Liver (tissue), 3 donors: ENCODE data around the gene NDOR1.

Experiments
- EGR1 ChIP-seq, 2 donors: IDR thresholded peaks; 2 replicates each; pipeline ENCODE4 v1.6.1; 2016 to 2018; ENCODE audit warnings: antibody characterized with exemption in 2 of 2, low read depth in 2 of 2
- RAD21 ChIP-seq, 2 donors: IDR thresholded peaks; 2 replicates each; pipeline ENCODE4 v1.6.1; 2016; ENCODE audit warnings: antibody characterized with exemption in 2 of 2, mild to moderate bottlenecking in 2 of 2
- SP1 ChIP-seq: IDR thresholded peaks from 2 replicates; pipeline ENCODE4 v1.6.1; 2018; ENCODE audit warnings: antibody characterized with exemption, mild to moderate bottlenecking
- YY1 ChIP-seq: IDR thresholded peaks from 2 replicates; pipeline ENCODE4 v1.6.1; 2016; ENCODE audit warnings: antibody characterized with exemption, mild to moderate bottlenecking
- TF ChIP-seq, protein P1 (sequence below): fragments of 150-350 bp; IDR thresholded peaks from 2 replicates; pipeline ENCODE4 v1.5.1; 2017; ENCODE audit warnings: improper control_type of control experiment, low read depth, low read length; ENCODE audit not compliant: missing input control
- TF ChIP-seq, protein P2 (sequence below): IDR thresholded peaks from 2 replicates; pipeline ENCODE4 v1.6.1; 2016; ENCODE audit warnings: antibody characterized with exemption, mild to moderate bottlenecking
- TF ChIP-seq, protein P3 (sequence below): IDR thresholded peaks from 2 replicates; pipeline ENCODE4 v1.6.1; 2016; ENCODE audit warnings: antibody characterized with exemption
- TF ChIP-seq, protein P4 (sequence below): IDR thresholded peaks from 2 replicates; pipeline ENCODE4 v1.6.1; 2016; ENCODE audit warnings: antibody characterized with exemption
- TF ChIP-seq, protein P5 (sequence below): IDR thresholded peaks from 2 replicates; pipeline ENCODE4 v1.6.1; 2016; ENCODE audit warnings: antibody characterized with exemption
- donor health status: healthy.
- donor health status: healthy.

DNA sequence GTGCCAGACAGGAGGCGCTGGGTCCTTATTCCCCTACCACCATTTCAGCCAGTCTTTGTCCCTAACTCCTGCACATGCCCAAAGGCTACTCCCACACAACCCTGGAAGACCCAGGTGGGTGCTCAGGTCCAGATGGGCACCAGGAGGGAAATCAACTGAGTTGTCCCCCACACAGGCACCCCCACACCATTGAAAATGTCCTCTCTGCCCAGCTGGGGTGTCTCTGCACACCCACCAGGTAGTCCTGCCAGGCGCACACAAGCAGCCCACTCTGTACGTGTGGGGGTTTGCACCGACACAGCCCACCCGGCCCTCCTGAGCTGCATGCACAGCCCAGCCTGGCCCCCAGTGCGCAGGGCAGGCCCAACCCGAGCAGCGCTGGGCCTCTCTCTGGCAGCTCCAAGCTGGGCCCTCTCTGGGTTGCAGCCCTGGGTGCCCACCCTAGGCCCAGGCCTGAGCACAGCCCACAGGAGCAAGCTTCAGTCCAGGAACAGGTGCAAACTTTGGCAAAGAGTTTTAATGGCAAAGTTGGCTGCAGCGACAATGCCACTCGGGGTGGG is 14.3 kb downstream of the NDOR1 start:
- TF ChIP-seq, protein P1, sequence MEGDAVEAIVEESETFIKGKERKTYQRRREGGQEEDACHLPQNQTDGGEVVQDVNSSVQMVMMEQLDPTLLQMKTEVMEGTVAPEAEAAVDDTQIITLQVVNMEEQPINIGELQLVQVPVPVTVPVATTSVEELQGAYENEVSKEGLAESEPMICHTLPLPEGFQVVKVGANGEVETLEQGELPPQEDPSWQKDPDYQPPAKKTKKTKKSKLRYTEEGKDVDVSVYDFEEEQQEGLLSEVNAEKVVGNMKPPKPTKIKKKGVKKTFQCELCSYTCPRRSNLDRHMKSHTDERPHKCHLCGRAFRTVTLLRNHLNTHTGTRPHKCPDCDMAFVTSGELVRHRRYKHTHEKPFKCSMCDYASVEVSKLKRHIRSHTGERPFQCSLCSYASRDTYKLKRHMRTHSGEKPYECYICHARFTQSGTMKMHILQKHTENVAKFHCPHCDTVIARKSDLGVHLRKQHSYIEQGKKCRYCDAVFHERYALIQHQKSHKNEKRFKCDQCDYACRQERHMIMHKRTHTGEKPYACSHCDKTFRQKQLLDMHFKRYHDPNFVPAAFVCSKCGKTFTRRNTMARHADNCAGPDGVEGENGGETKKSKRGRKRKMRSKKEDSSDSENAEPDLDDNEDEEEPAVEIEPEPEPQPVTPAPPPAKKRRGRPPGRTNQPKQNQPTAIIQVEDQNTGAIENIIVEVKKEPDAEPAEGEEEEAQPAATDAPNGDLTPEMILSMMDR: no peak
- TF ChIP-seq YY1: no peak
- TF ChIP-seq, protein P2, sequence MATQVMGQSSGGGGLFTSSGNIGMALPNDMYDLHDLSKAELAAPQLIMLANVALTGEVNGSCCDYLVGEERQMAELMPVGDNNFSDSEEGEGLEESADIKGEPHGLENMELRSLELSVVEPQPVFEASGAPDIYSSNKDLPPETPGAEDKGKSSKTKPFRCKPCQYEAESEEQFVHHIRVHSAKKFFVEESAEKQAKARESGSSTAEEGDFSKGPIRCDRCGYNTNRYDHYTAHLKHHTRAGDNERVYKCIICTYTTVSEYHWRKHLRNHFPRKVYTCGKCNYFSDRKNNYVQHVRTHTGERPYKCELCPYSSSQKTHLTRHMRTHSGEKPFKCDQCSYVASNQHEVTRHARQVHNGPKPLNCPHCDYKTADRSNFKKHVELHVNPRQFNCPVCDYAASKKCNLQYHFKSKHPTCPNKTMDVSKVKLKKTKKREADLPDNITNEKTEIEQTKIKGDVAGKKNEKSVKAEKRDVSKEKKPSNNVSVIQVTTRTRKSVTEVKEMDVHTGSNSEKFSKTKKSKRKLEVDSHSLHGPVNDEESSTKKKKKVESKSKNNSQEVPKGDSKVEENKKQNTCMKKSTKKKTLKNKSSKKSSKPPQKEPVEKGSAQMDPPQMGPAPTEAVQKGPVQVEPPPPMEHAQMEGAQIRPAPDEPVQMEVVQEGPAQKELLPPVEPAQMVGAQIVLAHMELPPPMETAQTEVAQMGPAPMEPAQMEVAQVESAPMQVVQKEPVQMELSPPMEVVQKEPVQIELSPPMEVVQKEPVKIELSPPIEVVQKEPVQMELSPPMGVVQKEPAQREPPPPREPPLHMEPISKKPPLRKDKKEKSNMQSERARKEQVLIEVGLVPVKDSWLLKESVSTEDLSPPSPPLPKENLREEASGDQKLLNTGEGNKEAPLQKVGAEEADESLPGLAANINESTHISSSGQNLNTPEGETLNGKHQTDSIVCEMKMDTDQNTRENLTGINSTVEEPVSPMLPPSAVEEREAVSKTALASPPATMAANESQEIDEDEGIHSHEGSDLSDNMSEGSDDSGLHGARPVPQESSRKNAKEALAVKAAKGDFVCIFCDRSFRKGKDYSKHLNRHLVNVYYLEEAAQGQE: no peak
- no peak for TF ChIP-seq EGR1 (IDR thresholded peaks at IDR 0.05; ENCODE audit: low read depth in 2 of 2)
- no peak for TF ChIP-seq SP1
- TF ChIP-seq, protein P3, sequence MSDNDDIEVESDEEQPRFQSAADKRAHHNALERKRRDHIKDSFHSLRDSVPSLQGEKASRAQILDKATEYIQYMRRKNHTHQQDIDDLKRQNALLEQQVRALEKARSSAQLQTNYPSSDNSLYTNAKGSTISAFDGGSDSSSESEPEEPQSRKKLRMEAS: no peak
- TF ChIP-seq RAD21 (IDR thresholded peaks at IDR 0.05): no peak
- TF ChIP-seq, protein P4, sequence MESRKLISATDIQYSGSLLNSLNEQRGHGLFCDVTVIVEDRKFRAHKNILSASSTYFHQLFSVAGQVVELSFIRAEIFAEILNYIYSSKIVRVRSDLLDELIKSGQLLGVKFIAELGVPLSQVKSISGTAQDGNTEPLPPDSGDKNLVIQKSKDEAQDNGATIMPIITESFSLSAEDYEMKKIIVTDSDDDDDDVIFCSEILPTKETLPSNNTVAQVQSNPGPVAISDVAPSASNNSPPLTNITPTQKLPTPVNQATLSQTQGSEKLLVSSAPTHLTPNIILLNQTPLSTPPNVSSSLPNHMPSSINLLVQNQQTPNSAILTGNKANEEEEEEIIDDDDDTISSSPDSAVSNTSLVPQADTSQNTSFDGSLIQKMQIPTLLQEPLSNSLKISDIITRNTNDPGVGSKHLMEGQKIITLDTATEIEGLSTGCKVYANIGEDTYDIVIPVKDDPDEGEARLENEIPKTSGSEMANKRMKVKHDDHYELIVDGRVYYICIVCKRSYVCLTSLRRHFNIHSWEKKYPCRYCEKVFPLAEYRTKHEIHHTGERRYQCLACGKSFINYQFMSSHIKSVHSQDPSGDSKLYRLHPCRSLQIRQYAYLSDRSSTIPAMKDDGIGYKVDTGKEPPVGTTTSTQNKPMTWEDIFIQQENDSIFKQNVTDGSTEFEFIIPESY: no peak
- TF ChIP-seq, protein P5, sequence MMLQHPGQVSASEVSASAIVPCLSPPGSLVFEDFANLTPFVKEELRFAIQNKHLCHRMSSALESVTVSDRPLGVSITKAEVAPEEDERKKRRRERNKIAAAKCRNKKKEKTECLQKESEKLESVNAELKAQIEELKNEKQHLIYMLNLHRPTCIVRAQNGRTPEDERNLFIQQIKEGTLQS: no peak
